ENCODE measurements around the gene LIMS1. TPM values are rescaled to one million over a fixed set of nuclear protein-coding genes. Genes with fewer than 3 reads are reported as not detected.

Gene LIMS1
- total RNA-seq, 1 donor from 2014 or later: 39.8 TPM

DNA sequence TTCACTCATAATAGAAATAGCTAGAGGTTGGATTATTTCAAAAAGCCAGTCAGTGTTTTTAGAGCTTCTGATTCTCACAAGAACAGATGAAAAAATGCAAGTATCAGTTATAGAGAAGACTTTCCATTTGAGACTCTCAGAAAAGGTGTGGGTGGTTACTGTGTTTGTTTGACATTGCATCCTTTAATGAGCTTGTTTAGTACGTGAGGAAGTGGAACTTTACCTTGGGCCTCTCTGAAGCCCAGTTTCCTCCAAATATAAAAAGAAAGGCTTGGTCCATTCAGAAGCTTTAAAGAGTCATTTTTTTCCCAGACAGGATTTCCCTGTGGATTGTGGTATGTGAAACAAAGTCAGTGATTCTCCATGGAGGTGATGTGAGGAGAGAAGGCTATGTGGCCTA lies 95.1 kb downstream of the LIMS1 start:
- no peak for DNase-seq (ENCODE audit: low spot score in 2 of 2)
- H3K9me3 ChIP-seq: no peaks in the 10 kb centered on the region
- TF ChIP-seq, protein P1, sequence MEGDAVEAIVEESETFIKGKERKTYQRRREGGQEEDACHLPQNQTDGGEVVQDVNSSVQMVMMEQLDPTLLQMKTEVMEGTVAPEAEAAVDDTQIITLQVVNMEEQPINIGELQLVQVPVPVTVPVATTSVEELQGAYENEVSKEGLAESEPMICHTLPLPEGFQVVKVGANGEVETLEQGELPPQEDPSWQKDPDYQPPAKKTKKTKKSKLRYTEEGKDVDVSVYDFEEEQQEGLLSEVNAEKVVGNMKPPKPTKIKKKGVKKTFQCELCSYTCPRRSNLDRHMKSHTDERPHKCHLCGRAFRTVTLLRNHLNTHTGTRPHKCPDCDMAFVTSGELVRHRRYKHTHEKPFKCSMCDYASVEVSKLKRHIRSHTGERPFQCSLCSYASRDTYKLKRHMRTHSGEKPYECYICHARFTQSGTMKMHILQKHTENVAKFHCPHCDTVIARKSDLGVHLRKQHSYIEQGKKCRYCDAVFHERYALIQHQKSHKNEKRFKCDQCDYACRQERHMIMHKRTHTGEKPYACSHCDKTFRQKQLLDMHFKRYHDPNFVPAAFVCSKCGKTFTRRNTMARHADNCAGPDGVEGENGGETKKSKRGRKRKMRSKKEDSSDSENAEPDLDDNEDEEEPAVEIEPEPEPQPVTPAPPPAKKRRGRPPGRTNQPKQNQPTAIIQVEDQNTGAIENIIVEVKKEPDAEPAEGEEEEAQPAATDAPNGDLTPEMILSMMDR (IDR thresholded peaks at IDR 0.05): no peak
- H3K27ac ChIP-seq: no peak overlapping the region
- peaks cover 11 to 32% of the 10 kb centered on the region in 2 donors for H3K4me1 ChIP-seq
- H3K36me3 ChIP-seq: no peaks in the 10 kb centered on the region
- intact Hi-C loops (cut with DNase I): no loop called here
- H3K27me3 ChIP-seq: no peaks in the 10 kb centered on the region
- no peak overlapping the region for H3K4me3 ChIP-seq

- TF ChIP-seq, protein P1 (IDR thresholded peaks at IDR 0.05): no peak
- no peak overlapping the region for H3K4me3 ChIP-seq
- DNase-seq (ENCODE audit: low spot score in 2 of 2): no peak
- no peak overlapping the region for H3K27ac ChIP-seq
- H3K9me3 ChIP-seq: no peaks in the 10 kb centered on the region
- no peaks in the 10 kb centered on the region for H3K27me3 ChIP-seq
- intact Hi-C loops (cut with DNase I): no loop called here
- H3K4me1 ChIP-seq: peaks cover 11 to 29% of the 10 kb centered on the region in 2 donors
- H3K36me3 ChIP-seq: no peaks in the 10 kb centered on the region
Observed at GRCh38 chr2:108630567-108631405, 96.5 kb downstream of the LIMS1 start.

GRCh38 chr2:108632332-108633160 lies 98.3 kb downstream of the LIMS1 start:
- H3K4me1 ChIP-seq: peaks cover 18 to 40% of the 10 kb centered on the region in 2 donors
- DNase-seq (ENCODE audit: low spot score in 2 of 2): no peak
- no peak overlapping the region for H3K27ac ChIP-seq
- H3K27me3 ChIP-seq: no peaks in the 10 kb centered on the region
- H3K36me3 ChIP-seq: no peaks in the 10 kb centered on the region
- TF ChIP-seq, protein P1 (IDR thresholded peaks at IDR 0.05): no peak
- intact Hi-C loops (cut with DNase I): no loop called here
- no peaks in the 10 kb centered on the region for H3K9me3 ChIP-seq
- H3K4me3 ChIP-seq: no peak overlapping the region

DNA sequence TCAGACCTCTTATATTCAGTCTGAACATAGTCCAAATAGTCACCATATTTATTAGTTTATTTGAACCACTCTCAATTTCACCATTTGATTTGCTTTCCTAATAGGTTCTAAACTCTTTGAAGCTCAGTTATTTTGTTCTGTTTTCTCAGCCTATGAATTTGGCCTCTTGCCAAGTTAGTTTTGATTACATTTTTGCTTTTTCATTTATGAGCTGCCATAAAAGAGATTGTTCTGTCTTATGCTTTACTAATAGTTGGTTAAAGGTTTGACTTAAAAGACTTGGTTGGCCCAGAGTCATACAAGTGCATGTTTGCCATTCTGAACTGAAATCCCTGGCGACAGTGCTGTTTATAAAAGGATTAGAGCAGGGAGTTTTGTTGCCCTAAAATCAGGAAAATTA lies 99.1 kb downstream of the LIMS1 start:
- H3K27ac ChIP-seq: peak overlapping the region in 1 of 2 donors; percentile 49
- no peak overlapping the region for H3K4me3 ChIP-seq
- TF ChIP-seq, protein P1 (IDR thresholded peaks at IDR 0.05): no peak
- intact Hi-C loops (cut with DNase I): no loop called here
- H3K4me1 ChIP-seq: peaks cover 18 to 44% of the 10 kb centered on the region in 2 donors
- no peak for DNase-seq (ENCODE audit: low spot score in 2 of 2)
- H3K27me3 ChIP-seq: no peaks in the 10 kb centered on the region
- no peaks in the 10 kb centered on the region for H3K36me3 ChIP-seq
- no peaks in the 10 kb centered on the region for H3K9me3 ChIP-seq

GRCh38 chr2:108634011-108634410 lies 99.7 kb downstream of the LIMS1 start:
- H3K9me3 ChIP-seq: no peaks in the 10 kb centered on the region
- H3K4me3 ChIP-seq: no peak overlapping the region
- H3K27ac ChIP-seq: peak overlapping the region; percentile 38 to 49
- no peaks in the 10 kb centered on the region for H3K27me3 ChIP-seq
- no peak for DNase-seq (ENCODE audit: low spot score in 2 of 2)
- H3K36me3 ChIP-seq: no peaks in the 10 kb centered on the region
- intact Hi-C loops (cut with DNase I): no loop called here
- peaks cover 18 to 44% of the 10 kb centered on the region in 2 donors for H3K4me1 ChIP-seq
- TF ChIP-seq, protein P1 (IDR thresholded peaks at IDR 0.05): no peak
